NCI-H1436 treated with DMSO at 0.1 percent for 48 hours (cell line): Measurements from ENCODE around the gene LIX1L.
A peak's percentile ranks its signal among the peaks of the same experiment; 100 is the strongest.
"Not testable (repeated sequence)": the region's sequence is repeated elsewhere in the genome, so short reads cannot be mapped to it uniquely, and the experiment has no call there.

Experiments used
- DNase-seq: peaks from one replicate; lab custom pipeline; 2025; lab: John Stamatoyannopoulos, UW

Gene LIX1L

DNA sequence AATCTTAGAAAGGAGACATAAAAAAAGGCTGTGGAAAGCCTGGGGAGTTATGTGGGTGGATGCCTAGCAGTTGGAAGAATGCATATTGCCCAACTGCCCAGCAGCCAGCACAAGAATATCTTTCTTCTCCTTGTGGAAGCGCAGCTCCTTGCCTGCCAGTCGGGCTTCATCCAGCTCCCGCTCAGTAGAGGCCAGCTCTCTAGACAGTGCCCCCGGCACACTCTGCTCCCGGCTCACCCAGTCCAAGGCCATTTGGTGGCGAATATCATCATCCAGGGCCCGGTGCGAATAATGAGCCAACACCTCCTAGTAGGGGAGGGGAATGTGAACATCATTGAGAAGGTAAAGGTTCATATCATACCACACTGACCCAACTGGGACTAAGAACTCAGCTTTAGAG, 21.6 kb downstream of the LIX1L start:
- DNase-seq: no peak

DNA sequence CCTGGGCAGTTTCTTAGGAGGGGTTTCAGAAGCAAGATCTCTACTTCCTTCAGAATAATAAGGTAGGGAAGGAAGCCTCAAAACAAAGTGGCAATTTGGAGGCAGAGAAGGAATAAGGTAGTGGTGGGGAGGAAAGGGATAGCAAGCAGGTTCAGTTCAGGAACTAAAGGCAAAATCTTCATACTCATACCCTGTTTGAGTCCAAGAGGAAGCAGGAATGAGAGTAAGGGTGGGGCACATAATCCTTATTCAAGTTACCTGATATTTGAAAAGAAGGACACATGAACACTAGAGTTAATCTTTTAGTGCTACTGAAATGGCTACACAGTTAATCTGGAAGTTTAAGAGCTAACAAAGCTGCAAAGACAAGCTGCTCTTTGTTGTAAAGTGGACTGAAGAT, 22.1 kb downstream of the LIX1L start:
- DNase-seq: no peak

DNA sequence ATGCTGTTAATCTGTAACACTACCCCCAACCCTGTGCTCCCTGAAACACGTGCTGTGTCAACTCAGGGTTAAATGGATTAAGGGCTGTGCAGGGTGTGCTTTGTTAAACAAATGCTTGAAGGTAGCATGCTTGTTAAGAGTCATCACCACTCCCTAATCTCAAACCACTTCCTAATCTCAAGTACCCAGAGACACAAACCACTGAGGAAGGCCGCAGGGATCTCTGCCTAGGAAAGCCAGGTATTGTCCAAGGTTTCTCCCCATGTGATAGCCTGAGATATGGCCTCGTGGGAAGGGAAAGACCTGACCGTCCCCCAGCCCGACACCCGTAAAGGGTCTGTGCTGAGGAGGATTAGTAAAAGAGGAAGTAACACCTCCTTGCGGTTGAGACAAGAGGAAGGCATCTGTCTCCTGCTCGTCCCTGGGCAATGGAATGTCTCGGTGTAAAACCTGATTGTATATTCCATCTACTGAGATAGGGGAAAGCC, 25.3 kb downstream of the LIX1L start:
- not testable (repeated sequence) for DNase-seq

DNA sequence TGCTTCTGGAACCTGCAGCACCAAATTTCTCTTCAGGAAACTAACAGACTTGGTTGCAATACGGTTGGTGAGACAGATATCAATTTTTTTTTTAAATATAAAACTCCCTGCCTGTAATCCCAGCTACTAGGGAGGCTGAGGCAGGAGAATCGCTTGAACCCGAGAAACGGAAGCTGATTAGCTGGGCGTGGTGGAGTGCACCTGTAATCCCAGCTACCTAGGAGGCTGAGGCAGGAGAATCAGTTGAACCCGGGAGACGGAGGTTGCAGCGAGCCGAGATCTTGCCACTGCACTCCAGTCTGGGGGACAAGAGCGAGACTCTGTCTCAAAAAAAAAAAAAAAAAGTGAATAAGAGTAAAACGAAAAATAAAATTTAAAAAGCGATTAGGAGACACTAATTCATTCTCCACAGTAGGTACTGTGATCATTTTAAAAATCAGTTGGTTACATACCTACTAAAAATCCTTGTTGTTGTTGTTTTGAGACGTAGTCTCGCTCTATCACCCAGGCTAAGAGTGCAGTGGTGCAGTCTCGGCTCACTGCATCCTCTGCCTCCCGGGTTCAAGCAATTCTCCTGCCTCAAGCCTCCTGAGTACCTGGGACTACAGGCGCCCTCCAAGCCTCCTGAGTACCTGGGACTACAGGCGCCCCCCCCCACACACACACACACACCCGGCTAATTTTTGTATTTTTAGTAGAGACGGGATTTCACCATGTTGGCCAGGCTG, 29.7 kb downstream of the LIX1L start:
- no peak for DNase-seq

DNA sequence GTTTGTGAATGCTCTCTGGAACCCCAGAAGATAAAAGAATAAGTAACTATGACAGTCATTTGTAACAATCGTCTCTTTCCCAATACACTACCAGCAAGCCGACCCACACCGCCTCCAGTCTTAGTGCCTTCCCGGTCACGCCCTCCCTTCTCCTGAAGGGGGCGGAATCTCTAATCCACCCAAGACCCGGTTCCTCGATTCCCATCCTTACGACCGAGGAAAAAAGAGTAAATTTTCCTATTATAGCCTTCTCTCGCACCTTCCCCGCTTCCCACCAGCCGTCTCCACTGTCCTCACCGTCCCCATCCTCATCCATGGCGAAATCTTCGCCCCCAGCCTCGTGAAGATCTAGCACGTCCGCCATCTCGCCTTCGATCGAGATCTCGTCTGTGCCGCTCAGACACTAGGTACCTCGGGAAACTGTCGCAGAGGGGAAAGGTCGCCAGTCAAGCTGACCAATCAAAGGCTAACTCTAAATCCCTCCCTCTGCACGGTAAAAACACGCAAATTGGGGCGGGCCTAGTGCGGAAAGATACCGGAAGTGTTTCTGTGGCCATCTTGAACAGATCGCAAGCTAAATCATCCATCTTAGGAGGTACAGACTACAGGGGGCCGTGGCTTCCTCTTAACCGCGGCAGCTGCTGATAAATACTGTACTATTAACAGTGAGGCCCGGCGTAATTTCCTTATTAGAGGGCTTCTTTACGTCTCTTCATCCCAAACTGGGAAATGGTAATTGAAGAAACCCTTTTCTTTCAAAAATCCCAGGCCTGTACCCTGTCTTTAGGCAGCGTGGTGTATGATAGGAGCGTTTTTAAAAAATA, 30.5 kb downstream of the LIX1L start, which contains the start of gene RBM8A:
Gene RBM8A (minus strand): TSS at position 422 of the 824 bp plus-strand sequence. CDS start 58 bp downstream, at position 364.
- DNase-seq: peak; percentile 95

DNA sequence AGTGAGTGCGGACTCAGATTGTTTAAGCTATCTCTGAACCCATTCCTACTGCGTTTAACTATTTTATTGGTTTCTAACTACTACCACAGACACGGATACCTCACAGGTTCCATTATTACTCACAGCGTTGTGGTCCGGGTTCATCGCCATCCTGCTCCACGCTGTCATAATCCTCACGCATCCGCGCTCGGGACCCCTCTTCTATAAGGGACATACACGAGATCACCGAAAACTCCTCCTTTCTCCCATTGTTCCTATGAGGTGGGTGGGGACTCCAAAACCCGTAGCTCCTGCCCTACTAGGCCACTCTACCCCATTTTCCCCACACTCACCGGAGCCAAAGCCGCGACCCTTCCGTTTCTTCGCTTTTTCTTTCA, 31.1 kb downstream of the LIX1L start:
- DNase-seq: no peak

DNA sequence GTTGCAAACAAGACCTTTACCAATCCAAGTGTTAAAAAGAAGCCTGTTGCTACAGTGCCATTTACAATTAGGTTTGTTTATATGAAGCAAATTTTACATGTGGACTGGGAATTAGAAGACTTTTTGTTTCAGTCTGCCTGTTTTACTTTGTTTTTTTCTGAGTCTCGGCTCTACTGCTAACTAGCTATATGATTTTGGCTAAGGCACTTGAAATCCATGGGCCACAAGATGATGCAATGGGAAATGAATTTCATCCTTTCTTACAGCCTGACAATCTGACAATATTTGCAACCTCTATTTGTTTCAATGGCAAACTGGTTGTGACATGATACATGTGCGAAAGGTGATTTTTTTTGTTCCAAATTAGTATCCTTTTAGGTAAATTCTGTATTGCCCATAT, 35.6 kb downstream of the LIX1L start:
- no peak for DNase-seq

DNA sequence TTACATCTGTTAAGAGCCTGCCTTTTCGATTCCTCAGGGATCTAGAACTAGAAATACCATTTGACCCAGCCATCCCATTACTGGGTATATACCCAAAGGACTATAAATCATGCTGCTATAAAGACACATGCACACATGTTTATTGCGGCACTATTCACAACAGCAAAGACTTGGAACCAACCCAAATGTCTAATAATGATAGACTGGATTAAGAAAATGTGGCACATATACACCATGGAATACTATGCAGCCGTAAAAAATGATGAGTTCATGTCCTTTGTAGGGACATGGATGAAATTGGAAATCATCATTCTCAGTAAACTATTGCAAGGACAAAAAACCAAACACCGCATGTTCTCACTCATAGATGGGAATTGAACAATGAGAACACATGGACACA, 37.5 kb downstream of the LIX1L start:
- not testable (repeated sequence) for DNase-seq

DNA sequence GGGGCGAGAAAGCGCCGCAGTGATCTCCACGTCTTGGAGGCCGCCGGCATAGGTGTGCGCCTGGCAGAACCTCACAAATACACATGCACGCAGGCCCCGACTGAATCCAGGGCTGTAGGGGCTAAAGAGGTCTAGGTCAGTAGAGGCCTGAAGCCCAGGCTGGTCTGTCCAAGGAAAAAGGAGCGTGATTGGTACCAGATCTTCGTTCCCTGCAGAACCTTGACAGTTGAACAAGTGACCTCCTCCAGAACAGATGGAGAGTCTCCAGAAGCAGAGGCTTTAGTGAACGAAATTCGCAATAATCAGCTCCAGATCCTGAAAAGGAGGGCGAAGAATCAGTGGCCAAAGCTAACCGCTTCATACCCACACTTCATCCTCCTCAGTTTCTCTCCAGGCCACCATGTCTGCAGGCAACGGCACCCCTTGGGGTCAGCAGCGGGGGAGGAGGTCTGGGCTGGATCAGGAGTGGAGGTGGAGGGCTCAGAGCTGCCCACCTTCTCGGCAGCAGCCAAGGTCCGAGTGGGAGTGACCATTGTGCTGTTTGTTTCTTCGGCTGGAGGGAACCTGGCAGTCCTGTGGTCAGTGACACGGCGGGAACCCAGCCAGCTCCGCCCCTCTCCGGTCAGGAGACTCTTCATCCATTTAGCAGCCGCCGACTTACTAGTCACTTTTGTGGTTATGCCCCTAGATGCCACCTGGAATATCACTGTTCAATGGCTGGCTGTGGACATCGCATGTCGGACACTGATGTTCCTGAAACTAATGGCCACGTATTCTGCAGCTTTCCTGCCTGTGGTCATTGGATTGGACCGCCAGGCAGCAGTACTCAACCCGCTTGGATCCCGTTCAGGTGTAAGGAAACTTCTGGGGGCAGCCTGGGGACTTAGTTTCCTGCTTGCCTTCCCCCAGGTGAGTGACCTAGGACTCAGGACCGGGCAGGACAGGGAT, 38.6 kb downstream of the LIX1L start:
- DNase-seq: no peak

DNA sequence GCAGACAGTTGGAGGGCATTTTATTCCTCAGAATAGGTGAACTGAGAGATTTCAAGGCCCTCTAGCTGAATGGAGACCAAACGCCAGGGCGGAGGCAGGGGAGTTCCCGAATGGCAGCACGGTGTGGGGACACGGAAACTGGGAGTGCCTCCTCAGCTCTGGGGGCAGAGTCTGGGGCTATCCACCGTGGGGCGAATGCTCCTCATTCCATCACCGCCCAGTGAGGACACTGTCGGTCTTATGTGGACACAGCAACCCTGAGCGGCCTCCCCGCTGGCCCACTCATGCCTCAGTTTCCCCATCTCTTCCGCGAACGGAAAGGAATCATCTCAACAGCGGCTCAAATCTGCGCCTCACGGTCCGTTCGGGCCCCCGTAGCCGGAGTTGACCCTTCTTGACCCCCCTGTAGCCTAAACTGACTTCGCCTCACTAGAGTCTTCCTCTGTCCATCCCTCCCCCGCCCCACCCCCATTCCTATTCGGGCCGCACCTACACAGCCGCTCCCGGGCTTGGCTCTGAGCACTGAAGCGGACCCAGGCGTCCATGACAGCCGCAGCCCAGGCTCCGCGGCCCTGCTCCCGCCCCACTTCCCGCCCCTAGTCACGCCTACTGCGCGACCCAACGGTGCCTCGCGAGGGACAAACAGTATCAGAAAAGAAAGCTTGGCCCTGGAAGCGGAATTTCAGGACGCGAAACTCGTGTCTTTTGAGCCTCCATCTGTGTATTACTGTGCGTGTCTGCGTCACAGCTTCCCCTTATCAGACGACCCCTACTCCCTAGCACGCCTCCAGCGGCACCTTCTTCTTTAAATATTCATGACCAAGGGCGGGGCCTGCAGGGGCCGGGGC, 39.4 kb downstream of the LIX1L start, which contains the start of gene PEX11B:
Gene PEX11B (minus strand): TSS at position 574 of the 848 bp plus-strand sequence. CDS start 29 bp downstream, at position 545.
- DNase-seq: peak; percentile 33

DNA sequence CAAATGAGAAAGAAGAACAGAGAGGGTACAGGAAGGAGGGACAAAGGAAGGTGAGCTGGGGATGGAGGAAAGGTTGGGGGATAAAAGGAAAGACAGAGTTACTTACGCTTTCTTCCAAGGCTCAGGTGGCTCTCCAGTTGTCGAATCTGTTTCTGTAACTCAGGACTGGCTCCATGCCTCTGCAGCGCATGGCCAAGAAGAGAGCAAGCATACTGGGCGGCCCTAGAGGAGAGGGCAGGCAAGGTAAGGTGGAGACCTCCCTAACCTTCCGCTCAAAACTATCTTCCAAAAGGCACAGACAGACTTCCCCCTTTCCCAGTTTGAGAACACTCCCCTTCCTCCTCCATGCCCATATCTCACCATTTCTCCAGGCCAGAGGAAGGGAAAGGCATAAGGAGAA, 40.2 kb downstream of the LIX1L start:
- DNase-seq: no peak

DNA sequence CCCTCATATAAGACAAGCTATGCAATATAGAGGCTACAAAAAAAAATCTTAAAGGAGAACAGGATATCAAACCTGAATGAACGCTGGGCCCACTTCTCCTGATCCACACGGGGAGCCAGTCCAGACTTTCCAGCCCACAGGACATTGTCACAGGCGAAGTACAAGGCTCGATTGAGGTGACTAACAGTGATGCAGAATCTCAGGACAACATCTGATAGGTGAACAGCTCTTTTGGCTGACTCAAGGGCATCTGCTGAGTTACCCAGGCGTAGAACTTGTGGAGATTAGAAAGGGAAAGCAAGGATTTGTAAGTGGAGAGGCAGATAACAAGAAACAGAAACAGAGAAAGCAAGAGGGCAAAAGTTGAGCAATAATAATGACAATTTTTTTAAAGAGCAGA, 41.1 kb downstream of the LIX1L start:
- DNase-seq: no peak

DNA sequence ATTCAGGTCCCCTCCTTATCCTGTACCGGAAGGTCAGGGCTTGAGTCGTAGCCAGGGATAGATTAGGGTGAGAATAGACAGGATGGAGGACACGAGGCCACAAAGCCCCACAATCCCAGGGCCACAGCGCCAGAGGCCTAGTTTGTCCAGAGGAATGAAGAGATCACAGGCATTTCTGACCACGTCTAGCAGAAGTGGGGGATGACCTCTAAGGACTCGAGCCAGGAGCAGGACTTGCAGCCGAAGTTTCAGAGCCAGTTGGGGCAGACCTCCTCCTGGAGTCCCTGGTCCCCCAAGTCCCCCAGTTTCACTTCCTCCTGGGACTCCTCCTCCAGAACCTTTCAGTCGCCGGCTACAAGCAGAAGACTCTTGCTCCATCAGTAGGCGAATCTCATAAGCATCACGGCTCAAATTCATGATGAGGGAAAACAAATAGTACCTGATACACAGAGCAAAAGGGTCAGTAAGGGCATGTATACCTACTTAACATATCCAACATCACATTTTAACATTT, 45.6 kb downstream of the LIX1L start:
- DNase-seq: no peak

DNA sequence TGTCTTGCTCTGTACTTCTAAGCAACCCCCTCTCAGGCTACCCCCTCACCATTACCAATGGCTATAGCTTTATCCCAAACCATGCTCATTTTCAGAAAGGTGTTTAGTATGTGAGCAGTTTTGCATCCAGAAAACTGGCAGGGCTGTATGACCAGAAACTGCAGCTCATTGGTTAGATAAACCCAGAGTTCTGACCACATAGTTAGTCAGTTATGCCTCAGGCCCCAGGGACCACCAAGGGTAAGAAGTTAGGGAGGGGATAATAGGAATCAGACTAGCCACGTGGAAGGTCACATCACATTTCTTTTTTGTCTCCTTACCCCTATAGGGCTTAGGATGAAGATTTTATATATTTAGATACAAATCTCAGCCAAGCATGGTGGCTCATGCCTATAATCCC, 49.2 kb downstream of the LIX1L start:
- no peak for DNase-seq

DNA sequence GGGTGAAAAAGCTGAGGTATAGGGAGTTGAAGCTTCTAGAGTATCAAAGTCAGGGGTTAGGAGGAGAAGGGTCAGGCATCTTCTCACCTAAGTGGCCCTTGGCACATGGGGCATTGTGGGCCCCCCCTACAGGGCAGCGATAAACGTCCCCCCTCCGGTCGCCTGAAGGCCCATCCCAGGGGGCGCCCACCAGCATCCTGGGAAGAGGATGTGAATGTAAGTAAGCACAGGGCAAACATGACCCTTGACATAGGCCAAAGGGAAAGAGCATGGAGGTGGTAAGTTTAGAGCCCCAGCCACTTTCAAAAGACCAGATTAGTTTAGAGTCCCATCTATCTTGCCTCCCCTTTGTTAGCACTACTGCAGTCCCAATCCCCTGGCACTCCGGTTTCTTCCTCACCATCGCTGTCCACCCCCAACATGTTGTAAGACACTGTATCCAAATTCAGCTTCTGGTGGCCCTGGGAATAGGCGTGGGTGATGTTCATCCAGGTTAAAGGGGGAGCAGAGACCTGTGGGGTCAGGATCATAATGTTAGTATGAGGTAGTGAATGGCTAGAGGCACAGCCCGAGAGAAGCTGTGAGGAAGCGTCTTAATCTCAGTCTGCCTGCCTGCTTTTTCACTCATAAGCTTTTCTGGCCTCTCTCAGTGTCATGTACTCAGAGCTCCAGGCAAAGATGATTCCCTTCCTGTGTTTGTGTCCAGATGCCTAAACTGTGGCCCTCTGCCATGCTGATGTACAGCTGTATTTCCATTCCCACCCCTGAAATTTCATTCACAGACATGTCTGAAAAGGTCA, 50.7 kb downstream of the LIX1L start:
- no peak for DNase-seq

DNA sequence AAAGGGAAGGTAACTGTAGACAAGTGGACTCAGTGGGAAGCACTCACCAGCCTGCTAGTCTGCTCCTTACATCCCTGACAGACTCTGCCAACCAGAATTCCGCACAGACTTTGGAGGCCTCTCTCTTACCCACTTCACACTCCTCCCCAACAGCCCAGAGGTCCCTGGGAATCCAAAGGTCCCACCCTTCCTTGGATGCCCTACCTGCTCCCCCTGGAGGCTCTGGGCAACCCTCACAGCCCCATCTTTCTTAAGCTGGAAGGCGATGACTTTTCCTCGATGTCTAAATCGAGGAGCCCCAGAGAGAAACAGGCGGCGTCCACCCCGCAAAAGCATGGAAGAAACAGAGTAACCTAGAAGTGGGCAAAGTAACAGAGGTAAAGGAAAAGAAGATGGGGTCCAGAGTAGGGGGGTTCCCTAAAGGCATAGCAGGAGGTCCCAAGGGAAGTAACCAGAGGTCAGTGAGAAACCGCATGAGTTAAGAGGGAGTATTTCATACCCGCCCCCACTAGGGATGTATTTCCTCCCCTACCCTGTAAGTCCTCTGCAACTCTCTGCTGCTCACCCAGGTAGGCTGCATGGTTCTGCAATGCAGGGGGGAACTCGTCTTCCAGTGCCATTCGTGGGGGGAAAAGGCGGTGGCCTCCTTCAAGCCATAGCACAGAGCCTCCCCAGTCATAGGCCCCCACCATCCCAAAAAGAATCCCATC, 56.4 kb downstream of the LIX1L start:
- no peak for DNase-seq

DNA sequence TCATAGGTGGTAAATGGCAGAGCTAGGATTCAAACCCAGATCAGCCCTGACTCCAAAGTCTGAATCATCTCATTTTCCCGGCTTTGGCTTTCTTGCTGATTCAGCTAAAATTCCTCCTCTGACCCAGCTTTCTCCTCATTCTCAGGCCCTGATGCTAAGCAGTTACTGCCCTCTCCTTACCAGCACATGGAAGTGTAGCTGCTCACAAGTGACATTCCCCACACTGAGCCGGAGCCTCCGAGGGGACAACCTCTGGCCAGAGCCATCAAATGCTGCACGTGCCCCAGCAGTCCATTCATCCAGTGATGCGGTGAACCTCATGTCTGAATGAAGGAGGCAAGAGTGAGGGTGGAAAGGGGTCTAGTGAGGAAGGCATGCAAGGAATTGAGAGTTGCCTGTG, 59.1 kb downstream of the LIX1L start:
- no peak for DNase-seq

DNA sequence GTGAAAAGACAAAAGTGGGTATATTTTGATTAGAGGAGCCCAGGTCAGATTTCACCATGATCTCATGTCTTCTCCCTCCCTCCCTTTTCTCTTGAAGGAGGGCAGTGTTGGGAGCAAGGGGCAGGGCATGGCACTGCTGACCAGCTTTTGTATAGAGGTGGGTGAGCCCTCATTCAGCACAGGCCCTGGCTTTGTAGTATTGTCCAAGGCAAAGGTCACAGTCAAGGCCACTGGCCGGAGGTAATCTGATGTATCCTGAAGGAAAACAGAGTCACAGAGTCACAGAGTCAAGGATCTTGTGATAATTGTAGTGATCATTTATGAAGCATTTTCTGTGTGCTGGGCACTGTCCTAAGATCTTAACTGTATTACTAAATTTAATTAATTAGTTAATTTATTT, 59.8 kb downstream of the LIX1L start:
- DNase-seq: no peak

DNA sequence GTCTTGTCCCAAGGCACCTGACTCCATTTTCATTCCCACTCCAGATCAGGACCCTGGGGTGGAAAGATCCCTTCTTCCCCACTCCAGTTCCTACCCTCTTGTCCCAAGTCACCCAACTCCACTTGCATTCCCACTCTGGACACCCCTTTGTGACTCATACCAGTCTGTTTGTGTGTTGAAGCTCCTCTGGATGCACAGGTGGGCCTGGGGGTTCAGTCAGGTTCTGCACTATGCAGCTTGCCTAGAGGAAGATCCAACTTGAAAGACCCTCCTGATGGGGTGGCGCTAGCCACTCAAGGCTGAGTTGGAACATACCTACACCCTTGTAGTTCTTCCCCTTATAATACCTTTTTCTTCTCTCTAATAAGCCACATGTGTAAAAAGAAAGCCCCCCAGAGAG, 62.3 kb downstream of the LIX1L start:
- DNase-seq: no peak
